GM18517 (cell line): ENCODE data around the gene PSPH.

Experiments used
- ATAC-seq: cut with Tn5 transposase; IDR thresholded peaks from one replicate; pipeline ENCODE4 v1.9.1; 2021; ENCODE audit warnings: mild to moderate bottlenecking, moderate library complexity; ENCODE audit not compliant: unreplicated experiment

The PSPH gene

GRCh38 chr7:56007167-56007652 lies 44.0 kb downstream of the PSPH start:
- no peak for ATAC-seq

GRCh38 chr7:56003749-56004148 lies 47.5 kb downstream of the PSPH start:
- no peak for ATAC-seq

- no peak for ATAC-seq
These were observed 54.3 kb downstream of the PSPH start for GRCh38 chr7:55996856-55997500.

- no peak for ATAC-seq
These were observed 58.9 kb downstream of the PSPH start for GRCh38 chr7:55992346-55992745.

- ATAC-seq = no peak
These were observed 67.7 kb downstream of the PSPH start for GRCh38 chr7:55983537-55983936.

GRCh38 chr7:55980266-55980665 lies 71.0 kb downstream of the PSPH start:
- ATAC-seq = no peak

- no peak for ATAC-seq
These were observed 73.4 kb downstream of the PSPH start for GRCh38 chr7:55977831-55978230.

- no peak for ATAC-seq
These were observed 75.1 kb downstream of the PSPH start for GRCh38 chr7:55975988-55976633.

GRCh38 chr7:55973747-55974250 lies 77.4 kb downstream of the PSPH start:
- no peak for ATAC-seq

GRCh38 chr7:55970978-55971377 lies 80.3 kb downstream of the PSPH start:
- ATAC-seq = no peak

- no peak for ATAC-seq
These were observed 80.7 kb downstream of the PSPH start for GRCh38 chr7:55970561-55970960.

- ATAC-seq = no peak
These were observed 81.9 kb downstream of the PSPH start for GRCh38 chr7:55969391-55969790.

- no peak for ATAC-seq
These were observed 84.4 kb downstream of the PSPH start for GRCh38 chr7:55966851-55967250.

GRCh38 chr7:55965805-55966421 lies 85.3 kb downstream of the PSPH start:
- no peak for ATAC-seq

- ATAC-seq = no peak
These were observed 86.2 kb downstream of the PSPH start for GRCh38 chr7:55965100-55965470.

- ATAC-seq = peak; percentile 77
These were observed 86.8 kb downstream of the PSPH start, which contains the start of gene NIPSNAP2 for GRCh38 chr7:55964261-55965099. NIPSNAP2 (plus strand) TSS chr7:55964585; CDS start chr7:55964610, 25 bp downstream.

GRCh38 chr7:55963584-55964168 lies 87.6 kb downstream of the PSPH start:
- no peak for ATAC-seq

GRCh38 chr7:55962014-55962413 lies 89.2 kb downstream of the PSPH start:
- ATAC-seq = no peak
